GM18907 (cell line): ENCODE measurements around the gene PARP2.
"Not testable (repeated sequence)": the region's sequence is repeated elsewhere in the genome, so short reads cannot be mapped to it uniquely, and the experiment has no call there.

Experiments used
- ATAC-seq: cut with Tn5 transposase; IDR thresholded peaks from one replicate; pipeline ENCODE4 v1.9.1; 2021; ENCODE audit warnings: mild to moderate bottlenecking, moderate library complexity; ENCODE audit not compliant: unreplicated experiment

The PARP2 gene, protein sequence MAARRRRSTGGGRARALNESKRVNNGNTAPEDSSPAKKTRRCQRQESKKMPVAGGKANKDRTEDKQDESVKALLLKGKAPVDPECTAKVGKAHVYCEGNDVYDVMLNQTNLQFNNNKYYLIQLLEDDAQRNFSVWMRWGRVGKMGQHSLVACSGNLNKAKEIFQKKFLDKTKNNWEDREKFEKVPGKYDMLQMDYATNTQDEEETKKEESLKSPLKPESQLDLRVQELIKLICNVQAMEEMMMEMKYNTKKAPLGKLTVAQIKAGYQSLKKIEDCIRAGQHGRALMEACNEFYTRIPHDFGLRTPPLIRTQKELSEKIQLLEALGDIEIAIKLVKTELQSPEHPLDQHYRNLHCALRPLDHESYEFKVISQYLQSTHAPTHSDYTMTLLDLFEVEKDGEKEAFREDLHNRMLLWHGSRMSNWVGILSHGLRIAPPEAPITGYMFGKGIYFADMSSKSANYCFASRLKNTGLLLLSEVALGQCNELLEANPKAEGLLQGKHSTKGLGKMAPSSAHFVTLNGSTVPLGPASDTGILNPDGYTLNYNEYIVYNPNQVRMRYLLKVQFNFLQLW

GRCh38 chr14:20343092-20343861, at the start of gene PARP2:
PARP2 (plus strand) TSS chr14:20343635; CDS start chr14:20343642, 7 bp downstream.
- peak; percentile 95 for ATAC-seq

DNA sequence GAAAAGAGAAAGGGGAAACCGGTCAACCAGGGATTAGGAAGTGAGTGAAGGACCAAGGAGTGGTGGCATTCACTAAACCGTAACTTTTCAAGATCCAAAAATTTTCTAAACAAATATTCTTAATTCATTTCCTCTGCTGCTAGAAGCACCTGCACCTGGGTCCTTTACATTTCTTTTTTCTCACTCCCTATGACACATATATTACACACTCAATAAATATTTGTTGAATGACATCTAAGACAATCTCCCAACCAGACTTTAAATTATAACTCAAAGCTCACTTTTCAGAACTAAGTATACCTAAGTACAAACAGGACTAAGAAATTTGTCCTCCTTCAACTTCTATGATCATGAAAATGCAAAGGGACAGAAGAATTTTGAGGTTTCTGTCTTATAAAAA, 48.8 kb upstream of the PARP2 start:
- ATAC-seq: no peak

GRCh38 chr14:20295067-20295466, 48.4 kb upstream of the PARP2 start:
- ATAC-seq: peak; percentile 93

- ATAC-seq: no peak
Measured at GRCh38 chr14:20302042-20302755, 41.2 kb upstream of the PARP2 start.

DNA sequence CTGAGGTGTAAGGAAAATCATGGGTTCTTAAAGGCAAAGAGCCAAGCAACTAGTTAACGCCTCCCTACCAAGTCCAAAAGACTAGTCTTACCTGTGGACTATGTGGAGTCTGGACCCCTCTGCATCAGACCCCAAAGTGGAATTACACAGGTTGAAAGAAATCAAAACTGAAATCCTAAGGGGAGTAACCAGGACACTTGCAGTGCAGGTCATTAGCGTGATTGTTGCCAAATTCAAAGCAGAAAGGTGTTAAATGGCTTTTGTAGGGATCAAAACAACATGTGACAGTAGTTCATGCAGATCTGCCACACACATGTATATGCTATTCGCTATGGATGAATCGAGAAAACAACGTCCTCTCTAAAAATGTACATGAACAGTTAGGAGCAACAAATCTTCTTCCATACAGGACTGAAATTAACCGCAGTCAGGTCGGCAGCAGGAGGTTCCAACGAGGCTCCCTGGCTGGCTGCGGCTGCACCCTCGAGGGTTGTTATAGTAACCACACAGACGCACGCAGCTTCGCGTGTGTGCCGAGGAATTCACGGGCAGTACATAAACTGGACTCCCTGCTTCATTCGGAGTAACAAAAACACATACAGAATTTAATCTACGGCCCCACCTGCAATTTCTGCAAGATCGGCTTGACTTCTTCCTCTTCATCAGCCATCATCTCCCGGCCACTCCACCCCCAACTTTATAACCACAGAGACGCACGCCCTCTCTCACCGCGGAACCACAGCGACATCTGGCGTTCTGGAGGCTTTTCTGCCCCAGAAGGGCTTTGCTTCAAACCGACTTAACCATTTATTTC, 38.0 kb upstream of the PARP2 start, which contains the start of gene TTC5:
Gene TTC5, minus strand, starts transcription at position 687 of the 814 bp plus-strand sequence. Its CDS starts 14 bp downstream, at position 673.
- ATAC-seq: peak; percentile 95

GRCh38 chr14:20306079-20306423, 37.4 kb upstream of the PARP2 start:
- no peak for ATAC-seq

- ATAC-seq: no peak
Measured at GRCh38 chr14:20314026-20314425, 29.4 kb upstream of the PARP2 start.

DNA sequence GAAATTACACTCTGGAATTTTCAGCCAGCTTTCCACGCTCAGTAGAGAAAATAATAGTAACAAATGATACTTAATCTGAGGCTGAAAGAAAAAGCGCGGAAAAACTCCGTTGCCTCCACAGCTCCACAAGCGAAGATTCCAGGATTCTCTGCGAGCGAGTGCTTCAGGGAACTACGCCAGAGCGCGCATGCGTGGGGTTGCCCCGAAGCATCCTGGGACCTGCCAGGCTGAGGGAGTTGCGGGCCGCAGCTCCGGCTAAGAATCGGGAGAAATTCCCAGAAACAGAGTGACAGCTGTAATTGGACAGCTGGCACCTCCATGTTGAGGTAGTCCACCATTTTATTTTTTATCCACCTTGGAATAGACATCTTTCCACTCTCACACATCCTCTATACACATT, 25.7 kb upstream of the PARP2 start:
- no peak for ATAC-seq

DNA sequence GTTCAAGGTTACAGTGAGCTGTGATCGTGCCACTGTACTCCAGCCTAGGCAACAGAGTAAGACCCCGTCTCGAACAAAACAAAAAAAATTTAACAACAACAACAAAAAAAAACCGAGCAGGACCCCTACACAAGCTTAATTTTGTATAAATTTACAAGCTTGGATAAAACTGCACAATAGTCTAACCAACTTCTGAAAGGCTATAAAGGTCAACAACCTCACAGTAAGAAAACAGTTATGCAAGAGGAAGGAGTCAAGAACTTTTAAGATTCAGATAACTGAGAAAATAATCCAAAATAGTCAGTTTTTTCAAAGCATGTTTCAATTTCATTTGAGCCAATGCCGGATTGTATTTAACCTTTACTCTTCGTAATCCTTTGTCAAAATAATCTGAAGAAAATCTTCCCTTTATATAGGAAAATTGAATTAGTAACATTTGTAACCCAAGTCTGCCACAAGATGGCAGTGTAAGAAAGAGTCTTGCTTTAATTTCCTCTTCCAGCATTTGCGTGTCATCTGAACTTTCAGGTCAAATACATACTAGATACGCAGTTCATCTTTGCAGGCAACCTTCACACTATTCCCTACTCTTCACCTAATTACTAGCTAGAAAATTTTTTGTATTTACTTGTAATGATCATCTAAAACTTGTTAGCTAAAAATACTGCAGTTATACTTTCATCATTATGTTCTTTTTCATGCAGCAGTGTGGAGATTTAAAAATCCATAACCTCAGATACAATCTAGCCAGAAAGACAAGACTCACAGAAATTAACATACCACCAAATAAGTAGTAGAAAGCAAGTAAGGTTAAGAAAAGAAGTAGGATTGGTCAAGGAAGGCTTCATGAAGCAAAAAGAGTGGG, 16.2 kb upstream of the PARP2 start:
- ATAC-seq: peak; percentile 61

DNA sequence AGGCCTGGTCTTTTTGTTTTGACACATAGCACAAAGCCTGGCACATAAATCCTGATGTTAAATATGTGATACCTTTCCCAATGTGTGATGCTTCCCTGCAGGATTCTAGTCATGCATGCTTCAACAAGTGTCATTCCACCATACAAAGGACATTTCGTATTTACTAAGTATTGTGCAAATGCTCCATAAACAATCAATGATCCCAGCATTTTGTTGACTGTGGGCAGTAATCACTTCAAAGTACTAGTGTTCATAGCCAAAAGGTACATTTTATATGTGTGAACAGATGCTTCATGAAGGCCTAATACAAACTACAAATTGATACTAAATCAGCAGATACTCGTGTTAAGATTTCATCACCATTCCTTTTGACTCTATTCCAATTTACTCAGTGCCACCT, 14.7 kb upstream of the PARP2 start:
- no peak for ATAC-seq

GRCh38 chr14:20329355-20329754, 14.1 kb upstream of the PARP2 start:
- no peak for ATAC-seq

DNA sequence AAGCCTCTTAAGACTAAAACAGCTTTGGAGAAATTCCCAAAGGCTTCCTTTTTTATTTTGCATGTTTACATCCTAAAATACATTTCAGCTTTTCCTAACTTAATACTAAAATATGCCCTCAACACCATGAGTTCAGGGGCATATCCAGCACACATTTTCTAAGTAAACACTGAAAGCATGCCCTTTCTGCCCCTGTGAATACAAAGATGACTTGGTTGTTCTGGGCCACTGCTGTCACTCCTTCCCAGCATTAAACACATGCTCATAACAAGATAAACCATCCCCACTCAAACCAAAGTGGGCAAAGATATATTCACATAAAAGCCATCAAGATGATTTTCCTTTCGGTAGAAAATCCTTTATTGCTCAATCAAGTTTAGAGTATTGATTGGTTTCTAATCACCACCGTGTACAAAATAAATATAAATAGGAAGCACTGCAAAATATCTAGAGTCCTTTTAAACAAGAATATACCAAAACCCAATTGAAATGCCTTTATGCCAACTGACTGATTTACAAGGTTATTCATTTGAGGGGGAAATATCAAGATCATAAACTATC, 12.3 kb upstream of the PARP2 start:
- ATAC-seq: no peak

GRCh38 chr14:20332431-20332787, 11.0 kb upstream of the PARP2 start:
- ATAC-seq: no peak

DNA sequence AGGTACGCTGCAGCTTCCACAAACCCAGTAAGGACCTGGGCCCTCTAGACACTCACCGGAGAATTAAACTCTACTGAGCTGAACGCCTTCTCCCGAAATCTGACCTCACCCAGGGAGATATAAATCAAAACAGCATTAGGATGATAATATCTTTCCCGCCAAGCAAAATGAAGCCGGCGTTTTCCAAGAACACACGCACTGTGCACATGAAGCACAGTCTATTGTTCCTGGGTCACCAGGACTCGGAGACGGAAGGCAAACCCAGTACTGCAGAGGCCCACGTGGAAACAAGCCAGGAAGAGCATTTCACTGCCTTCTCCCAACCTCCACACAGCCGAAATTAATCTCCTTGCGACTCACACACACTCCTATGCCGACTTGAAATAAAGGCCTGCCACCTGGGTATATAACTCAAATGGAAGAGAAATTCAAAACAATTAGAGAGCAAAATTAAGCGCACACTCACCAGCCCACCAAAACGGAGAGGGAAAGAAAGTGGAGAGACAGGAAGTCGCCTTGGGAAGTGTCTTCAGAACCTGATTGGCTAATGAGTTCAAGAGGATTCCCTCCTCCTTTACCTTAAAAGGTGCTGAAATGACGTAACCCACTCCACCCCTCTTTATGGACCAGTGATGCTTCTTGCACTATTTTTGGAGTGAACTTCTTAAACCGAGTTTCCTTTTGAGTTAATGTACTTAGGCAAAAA, 10.5 kb upstream of the PARP2 start, which contains the start of gene CCNB1IP1:
Gene CCNB1IP1, minus strand, starts transcription at position 492 of the 706 bp plus-strand sequence. CDS start 16,756 bp downstream, outside the sequence.
- peak; percentile 98 for ATAC-seq

GRCh38 chr14:20333494-20333841, 10.0 kb upstream of the PARP2 start:
- no peak for ATAC-seq

DNA sequence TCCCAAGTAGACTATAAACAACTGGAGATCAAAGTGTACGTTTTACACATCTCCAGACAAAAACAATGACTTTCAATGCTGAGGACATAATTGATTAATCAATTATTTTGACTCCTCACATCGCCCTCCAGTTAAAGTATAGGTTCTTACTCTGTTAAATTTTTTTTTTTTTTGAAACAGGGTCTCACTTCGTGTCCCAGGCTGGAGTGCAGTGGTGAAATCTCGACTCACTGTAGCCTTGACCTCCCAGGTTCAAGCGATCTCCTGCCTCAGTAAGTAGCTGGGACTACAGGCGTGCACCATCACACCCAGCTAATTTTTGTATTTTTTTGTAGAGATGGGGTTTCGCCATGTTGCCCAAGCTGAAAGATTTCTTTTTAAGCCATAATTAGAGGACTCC, 9.4 kb upstream of the PARP2 start:
- ATAC-seq: no peak

- ATAC-seq: not testable (repeated sequence)
Measured at GRCh38 chr14:20341032-20341431, 2.4 kb upstream of the PARP2 start.

- ATAC-seq: no peak
Measured at GRCh38 chr14:20341646-20342045, 1.8 kb upstream of the PARP2 start.
